Esophagus muscularis mucosa (tissue), 3 donors: Measurements from ENCODE around the gene PRKAG2.

Experiments used
- CTCF ChIP-seq, 3 experiments: fragments of 200-600 bp in 2 of 3; fragments of 450-650 bp in 1 of 3; sonication (generic) in 2 of 3; IDR thresholded peaks; one replicate each; pipeline ENCODE4 v1.5.1; 2017 to 2019; ENCODE audit warnings: antibody characterized with exemption in 3 of 3, mild to moderate bottlenecking in 2 of 3, moderate library complexity in 1 of 3
- POLR2A ChIP-seq: fragments of 450-650 bp; IDR thresholded peaks from one replicate; pipeline ENCODE4 v1.6.1; 2017; ENCODE audit warnings: antibody characterized with exemption, moderate library complexity, mild to moderate bottlenecking, low read depth
- POLR2AphosphoS5 ChIP-seq, 2 donors: sonication (generic); formaldehyde crosslinking; IDR thresholded peaks; one replicate each; pipeline ENCODE4 v1.6.1; 2017; ENCODE audit warnings: antibody characterized with exemption in 2 of 2

- TF ChIP-seq POLR2AphosphoS5 (IDR thresholded peaks at IDR 0.05): no peak
- no peak for TF ChIP-seq CTCF (IDR thresholded peaks at IDR 0.05)
- no peak for TF ChIP-seq POLR2A
Observed at GRCh38 chr7:151872531-151873401, 4.1 kb downstream of the PRKAG2 start.
